Measurements from ENCODE around the gene BARHL2.

DNA sequence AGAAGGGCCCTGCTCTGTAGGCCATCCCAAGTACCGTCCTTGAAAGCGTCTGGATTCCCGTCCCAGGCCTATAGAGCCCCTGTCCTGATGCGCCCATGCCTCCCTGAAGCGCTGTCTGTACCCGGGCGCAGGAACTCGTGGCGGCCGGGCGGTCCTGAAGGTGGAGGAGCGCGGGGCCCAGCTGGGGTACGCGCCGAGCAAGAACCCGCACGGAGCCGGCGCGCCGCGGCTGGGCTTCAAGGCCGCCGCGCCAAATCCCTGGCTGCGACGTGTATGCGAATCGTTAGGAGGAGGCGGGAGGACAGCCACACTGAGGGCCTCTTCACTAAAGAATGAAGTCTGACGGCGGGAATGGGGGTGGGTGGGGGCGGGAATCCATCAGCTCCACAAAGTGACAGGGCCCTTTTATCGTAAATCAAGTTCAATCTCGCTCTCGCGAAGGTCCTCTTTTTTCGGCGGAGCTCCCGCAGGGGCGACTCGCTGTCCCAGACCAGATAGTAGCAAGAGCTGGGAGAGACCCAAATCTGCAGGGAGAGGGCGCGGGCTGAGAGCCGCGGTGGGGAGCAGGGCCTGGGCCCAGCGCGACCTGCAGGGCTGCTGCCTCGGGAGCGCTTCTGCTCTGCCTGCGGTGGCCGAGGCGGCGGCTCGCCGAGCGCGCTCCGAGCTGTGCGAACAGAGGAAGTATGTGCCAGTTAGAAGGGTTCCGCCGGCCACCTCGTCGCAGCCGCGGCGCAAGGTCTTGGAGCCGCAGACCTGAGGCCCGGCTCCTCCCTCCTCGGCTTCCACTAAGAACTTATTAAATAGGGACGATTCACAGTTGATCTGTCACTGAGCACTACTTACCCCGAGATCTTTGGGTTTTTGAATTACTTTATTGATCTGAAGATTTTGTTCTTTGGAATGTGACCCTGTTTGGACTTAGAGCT lies 10.4 kb downstream of the BARHL2 start:
- TF ChIP-seq, protein P1, sequence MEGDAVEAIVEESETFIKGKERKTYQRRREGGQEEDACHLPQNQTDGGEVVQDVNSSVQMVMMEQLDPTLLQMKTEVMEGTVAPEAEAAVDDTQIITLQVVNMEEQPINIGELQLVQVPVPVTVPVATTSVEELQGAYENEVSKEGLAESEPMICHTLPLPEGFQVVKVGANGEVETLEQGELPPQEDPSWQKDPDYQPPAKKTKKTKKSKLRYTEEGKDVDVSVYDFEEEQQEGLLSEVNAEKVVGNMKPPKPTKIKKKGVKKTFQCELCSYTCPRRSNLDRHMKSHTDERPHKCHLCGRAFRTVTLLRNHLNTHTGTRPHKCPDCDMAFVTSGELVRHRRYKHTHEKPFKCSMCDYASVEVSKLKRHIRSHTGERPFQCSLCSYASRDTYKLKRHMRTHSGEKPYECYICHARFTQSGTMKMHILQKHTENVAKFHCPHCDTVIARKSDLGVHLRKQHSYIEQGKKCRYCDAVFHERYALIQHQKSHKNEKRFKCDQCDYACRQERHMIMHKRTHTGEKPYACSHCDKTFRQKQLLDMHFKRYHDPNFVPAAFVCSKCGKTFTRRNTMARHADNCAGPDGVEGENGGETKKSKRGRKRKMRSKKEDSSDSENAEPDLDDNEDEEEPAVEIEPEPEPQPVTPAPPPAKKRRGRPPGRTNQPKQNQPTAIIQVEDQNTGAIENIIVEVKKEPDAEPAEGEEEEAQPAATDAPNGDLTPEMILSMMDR (IDR thresholded peaks at IDR 0.05; ENCODE audit: low read length): no peak
- TF ChIP-seq EZH2phosphoT487 (IDR thresholded peaks at IDR 0.05; ENCODE audit: low read length): no peak
